Choroid plexus epithelial cell (primary cell): ENCODE results near the gene GALNT12.

Source experiments
- DNase-seq: peaks from one replicate; pipeline ENCODE4 v3.0.0-alpha.2; 2010; ENCODE audit warnings: low read depth
- H3K4me3 ChIP-seq: 2 replicates; pipeline ENCODE4 v1.5.1; 2011; ENCODE audit warnings: low read depth, mild to moderate bottlenecking, control low read depth, low read length, moderate library complexity
- TF ChIP-seq, protein P1 (sequence below): conservative IDR thresholded peaks from 2 replicates; pipeline ENCODE4 v1.5.1; 2011; ENCODE audit warnings: low read depth, mild to moderate bottlenecking, control low read depth, inconsistent platforms, low read length, moderate library complexity

Gene GALNT12

DNA sequence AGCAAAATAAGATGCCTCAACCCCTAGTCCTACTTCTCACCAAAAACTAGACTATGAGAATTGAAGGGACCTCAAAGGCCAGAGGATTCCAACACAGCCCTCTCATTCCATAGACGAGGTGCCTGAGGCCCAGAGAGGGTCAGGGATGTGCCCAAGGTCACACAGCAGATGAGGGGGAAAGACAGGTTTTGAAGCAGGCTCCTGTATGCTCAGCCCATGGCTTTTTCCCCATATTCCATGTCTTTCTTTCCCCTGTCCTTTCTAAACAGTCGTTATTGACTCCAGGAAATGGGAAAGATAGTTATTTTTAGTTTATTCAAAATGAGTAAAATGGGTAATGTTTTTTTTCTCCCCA is 75.1 kb downstream of the GALNT12 start:
- no peak overlapping the region for H3K4me3 ChIP-seq
- TF ChIP-seq, protein P1, sequence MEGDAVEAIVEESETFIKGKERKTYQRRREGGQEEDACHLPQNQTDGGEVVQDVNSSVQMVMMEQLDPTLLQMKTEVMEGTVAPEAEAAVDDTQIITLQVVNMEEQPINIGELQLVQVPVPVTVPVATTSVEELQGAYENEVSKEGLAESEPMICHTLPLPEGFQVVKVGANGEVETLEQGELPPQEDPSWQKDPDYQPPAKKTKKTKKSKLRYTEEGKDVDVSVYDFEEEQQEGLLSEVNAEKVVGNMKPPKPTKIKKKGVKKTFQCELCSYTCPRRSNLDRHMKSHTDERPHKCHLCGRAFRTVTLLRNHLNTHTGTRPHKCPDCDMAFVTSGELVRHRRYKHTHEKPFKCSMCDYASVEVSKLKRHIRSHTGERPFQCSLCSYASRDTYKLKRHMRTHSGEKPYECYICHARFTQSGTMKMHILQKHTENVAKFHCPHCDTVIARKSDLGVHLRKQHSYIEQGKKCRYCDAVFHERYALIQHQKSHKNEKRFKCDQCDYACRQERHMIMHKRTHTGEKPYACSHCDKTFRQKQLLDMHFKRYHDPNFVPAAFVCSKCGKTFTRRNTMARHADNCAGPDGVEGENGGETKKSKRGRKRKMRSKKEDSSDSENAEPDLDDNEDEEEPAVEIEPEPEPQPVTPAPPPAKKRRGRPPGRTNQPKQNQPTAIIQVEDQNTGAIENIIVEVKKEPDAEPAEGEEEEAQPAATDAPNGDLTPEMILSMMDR, result no peak
- DNase-seq, result no peak

DNA sequence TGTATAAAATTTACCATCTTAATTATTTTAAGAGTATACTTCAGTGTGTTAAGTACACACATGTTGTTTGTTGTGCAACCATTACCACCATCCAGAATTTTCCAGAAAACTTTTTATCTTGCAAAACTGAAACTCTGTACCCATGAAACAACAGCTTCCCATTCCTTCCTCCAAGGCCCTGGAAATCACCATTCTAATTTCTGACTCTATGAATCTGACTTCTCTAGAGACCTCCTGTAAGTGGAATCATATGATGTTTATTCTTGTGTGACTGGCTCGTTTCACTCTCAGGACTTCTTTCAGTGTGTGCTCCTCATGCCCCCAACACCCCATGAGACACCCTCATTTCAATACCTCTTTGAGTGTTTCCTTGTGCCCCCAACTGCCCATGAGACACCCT is 75.8 kb downstream of the GALNT12 start:
- H3K4me3 ChIP-seq, result no peak overlapping the region
- TF ChIP-seq, protein P1, result no peak
- no peak for DNase-seq

DNA sequence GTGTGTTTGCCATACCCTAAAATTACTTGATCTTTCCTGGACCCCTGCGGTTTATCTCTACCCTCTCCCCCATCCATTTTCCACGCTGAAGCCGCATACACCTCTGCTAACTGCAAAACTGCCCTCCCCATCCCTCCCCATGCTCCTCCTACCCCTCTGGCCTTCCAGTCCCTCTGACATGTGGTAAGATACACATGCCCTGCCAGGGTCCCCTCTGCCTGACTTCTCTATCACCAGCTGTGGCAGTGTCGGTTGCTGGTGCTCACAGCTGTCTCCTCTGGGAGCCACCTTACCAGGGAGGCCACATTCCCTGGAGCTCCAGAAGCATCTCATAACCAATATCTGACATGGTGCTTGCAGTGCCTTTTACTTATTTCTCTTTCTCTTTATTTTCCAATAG is 77.4 kb downstream of the GALNT12 start:
- no peak overlapping the region for H3K4me3 ChIP-seq
- TF ChIP-seq, protein P1, result no peak
- no peak for DNase-seq

DNA sequence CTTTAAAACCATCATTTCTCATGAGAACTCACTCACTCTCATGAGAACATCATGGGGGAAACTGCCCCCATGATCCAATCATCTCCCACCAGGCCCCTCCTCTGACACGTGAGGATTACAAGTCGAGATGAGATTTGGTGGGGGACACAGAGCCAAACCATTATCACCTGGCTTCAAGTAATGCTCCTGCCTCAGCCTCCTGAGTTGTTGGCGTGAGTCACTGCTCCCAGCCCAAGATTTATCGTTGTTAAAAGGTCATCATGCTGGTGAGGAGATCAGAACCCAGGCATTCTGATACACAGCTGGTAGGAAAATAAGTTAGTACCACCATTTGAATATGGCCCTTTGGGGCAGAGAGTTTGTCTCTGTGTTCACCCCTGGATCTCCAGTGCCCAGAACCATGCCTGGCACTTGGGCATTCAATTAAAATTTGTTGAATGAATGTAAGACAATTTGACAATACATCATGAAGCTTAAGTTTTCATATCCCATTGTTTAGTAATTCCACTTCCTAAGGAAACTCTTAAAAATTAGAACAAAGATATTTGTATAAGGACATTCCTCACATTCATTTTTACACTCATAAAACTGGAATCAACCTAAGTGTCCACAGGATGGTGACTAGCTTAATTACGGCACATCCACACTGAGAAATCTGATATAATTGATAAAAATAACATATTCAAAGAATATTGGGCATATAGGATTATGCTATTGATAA is 78.3 kb downstream of the GALNT12 start:
- no peak for DNase-seq
- TF ChIP-seq, protein P1, result no peak
- no peak overlapping the region for H3K4me3 ChIP-seq

DNA sequence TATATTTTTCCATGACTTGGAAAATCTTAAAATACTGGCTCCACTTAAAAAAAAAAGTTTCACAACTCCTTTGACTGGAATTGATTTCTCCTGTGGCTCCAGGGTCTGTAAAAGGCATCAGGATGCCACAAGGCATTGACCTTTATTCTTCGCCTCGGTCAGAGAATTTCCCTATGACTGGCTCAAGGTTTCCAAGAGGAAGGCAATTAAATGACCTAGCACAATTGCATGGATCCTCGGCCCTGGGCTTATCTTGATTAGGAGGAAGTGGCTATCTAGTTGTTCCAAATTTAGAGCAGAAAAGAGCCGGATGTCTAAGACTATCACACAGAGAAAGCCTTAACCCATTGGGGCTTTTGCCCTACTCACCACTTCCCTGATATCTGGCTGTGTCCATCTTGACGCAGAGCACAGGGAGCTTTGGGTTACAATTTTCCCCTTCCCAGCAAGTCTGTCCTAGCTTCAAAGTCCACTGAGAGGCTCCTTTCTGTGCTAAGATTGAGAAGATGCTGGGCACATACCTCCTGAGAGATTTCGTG is 79.3 kb downstream of the GALNT12 start:
- TF ChIP-seq, protein P1, result no peak
- H3K4me3 ChIP-seq, result no peak overlapping the region
- no peak for DNase-seq

DNA sequence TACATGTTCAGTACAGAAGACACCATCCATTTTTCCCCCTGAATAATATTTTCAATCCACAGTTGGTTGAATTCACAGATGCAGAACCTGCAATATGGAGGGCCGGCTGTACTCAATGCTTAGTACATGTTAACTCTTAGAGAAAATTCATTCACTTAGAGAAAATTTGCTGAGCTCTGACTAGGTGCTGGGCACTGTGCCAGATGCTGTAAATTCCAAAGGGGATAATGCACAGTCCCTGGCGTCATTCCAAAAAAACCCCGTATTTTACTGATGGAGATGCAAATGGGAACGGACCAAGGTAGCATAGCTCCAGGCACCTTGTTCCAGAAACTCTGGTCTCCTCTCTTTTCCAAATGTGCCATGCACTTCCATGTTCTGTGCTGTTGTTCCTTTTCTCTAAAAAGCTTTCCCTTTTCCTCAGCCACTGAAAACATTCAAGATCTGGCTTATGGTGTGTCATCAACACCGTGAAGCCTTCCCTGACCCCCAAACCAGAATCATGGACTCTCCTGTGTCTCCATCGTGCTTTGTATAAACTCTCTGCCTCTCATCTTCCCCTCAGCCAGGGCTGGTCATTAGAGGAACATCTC is 80.5 kb downstream of the GALNT12 start:
- no peak overlapping the region for H3K4me3 ChIP-seq
- TF ChIP-seq, protein P1, result no peak
- no peak for DNase-seq

DNA sequence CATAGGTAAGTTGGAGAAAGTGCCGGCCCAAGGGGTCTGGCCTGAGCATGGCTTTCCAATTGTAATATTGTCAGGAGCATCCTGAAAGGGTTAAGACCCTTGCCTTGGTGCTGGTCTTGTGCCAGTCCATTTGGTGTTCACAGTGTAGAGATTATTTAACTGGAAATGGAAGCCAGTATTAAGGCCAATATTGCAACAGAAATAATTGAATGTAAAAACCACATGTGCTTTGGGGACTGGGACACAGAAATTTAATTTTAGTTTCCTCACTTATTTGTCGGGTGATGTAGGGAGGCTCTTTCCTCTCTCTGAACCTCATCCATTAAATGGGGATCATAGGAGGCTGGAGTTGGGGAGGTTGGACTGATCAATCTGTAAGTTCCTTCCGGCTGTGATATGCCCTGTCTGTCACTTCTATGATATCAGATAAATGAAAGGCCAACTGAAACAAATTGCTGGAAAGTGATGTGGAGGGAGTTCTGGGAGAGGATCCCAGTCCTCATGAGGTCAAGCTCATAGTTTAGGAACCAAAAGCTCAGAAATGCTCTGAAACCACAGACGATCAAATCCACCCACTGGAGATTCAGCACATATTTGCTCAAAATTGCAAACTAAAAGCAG is 81.4 kb downstream of the GALNT12 start:
- TF ChIP-seq, protein P1, result no peak
- H3K4me3 ChIP-seq, result no peak overlapping the region
- no peak for DNase-seq
